COLO668 (cell line): ENCODE results near the gene LRRIQ3.
"Not testable (repeated sequence)": the region's sequence is repeated elsewhere in the genome, so short reads cannot be mapped to it uniquely, and the experiment has no call there.

Source experiments
- DNase-seq: peaks from one replicate; lab custom pipeline; 2025; ENCODE audit not compliant: unreplicated experiment; lab: John Stamatoyannopoulos, UW

The LRRIQ3 gene, protein sequence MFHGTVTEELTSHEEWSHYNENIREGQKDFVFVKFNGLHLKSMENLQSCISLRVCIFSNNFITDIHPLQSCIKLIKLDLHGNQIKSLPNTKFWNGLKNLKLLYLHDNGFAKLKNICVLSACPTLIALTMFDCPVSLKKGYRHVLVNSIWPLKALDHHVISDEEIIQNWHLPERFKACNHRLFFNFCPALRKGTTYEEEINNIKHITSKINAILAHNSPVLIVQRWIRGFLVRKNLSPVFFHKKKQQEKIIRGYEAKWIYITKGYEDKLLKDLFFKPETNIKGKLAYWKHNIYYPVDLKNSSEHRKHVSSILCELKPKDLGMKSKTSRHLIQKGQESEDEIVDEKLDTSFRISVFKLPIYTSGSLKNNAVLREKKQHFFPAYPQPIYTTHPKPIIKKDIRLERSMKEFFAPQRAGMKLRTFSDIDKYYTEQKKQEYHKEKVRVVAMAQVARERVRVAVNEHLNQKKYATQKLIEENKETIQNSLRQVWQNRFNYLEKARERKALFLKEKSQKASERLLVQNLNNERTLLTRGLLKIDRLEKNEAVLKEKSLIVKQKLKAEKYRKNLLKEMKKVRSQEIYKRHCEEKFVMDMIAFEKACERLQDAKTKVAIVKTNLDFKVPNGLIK

GRCh38 chr1:74197657-74198552 lies at the start of gene LRRIQ3, which contains the start of gene FPGT:
LRRIQ3 (minus strand) TSS chr1:74198176; CDS start chr1:74183684, 14,492 bp downstream.
FPGT (plus strand) TSS chr1:74198242; CDS start chr1:74198279, 37 bp downstream.
- DNase-seq, result peak; percentile 99

- DNase-seq, result no peak
These were observed 48.3 kb upstream of the LRRIQ3 start for GRCh38 chr1:74246315-74246714.

DNA sequence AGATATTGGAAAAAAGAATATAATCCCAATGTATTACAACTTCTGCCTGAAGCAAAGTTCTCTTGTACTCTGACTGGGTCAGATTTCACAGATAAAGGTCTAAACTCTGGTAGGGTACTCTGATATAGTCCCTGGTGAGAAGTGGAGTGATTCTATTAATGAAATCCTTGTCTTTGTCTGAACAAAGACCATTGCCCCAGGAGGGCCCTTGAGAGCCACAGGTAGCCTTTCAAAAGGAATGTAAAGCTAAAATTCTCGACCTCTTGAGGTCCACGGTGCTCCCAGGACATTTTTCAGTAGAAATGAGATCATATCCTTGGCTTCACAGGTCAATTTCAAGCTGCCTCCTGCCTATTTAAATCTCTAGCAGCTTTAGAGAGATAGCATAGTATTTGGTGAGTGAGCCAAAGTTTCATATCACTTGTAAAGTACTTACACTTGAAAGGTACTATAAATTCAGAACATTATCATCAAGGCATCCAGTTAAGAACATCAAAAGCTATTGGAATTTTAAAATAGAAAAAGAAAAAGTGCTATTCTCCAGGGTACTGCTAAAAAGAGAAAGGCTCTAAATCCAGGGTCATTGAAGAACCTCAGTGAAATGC lies 47.3 kb upstream of the LRRIQ3 start:
- no peak for DNase-seq

- DNase-seq, result no peak
These were observed 39.8 kb upstream of the LRRIQ3 start for GRCh38 chr1:74237787-74238186.

- DNase-seq, result no peak
These were observed 39.1 kb upstream of the LRRIQ3 start for GRCh38 chr1:74237035-74237434.

DNA sequence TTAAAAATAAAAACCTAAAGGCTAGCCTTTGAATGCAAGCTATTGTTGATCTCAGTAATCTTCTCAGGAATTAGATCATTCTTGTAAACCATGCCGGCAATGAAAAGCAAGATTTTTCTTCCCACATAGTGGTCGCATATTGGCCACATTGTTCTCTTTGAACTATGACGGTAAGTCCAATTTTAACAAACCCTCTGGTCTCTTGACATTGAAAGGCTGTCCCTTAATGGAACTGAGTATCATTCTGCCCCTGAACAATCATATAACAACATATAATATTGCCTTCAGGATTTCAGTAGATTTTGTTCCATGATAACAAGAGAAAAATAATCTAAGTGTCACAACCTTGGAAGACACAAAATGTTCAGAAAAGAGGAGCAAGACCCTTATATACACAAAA lies 38.5 kb upstream of the LRRIQ3 start:
- no peak for DNase-seq

DNA sequence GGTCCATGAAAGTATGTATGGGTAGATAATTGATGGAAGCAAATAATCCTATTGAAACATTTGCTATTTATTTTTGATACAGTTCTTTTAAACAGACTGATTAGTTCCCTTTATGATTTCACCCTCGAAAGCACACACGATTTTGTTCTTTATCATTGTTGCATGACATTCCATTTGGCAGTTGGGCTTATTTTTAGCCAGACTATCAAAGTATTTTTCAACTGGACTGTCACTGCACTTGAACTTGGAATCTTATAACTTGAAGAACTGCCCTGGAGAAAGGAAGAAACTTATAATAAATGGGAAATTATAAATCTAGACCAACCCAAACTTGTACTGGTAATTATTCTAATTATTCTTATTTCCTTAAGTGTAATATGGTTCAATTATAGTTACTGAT lies 37.2 kb upstream of the LRRIQ3 start, which contains the start of gene TNNI3K:
TSS of gene TNNI3K (plus strand) at position 235 of the 400 bp plus-strand sequence. CDS start at position 300, 65 bp downstream.
- no peak for DNase-seq

GRCh38 chr1:74223453-74223852 lies 25.5 kb upstream of the LRRIQ3 start:
- DNase-seq, result no peak

DNA sequence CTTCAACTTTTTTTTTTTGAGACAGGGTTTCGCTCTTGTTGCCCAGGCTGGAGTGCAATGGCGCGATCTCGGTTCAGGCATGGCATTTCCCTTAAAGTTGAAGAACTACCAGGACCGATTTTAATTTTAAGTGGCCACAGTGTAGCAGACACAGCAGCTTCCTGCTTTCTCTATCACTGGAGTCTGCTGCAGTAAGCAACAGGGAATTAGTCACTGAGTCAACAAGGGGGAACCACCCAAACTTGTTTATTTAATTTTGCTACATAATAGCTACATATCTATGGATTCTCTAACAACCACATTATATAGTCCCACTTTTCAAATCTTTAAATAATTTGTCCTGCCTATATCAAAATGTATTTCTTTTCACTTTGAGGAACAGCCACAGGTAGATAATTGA lies 24.7 kb upstream of the LRRIQ3 start:
- DNase-seq, result no peak

DNA sequence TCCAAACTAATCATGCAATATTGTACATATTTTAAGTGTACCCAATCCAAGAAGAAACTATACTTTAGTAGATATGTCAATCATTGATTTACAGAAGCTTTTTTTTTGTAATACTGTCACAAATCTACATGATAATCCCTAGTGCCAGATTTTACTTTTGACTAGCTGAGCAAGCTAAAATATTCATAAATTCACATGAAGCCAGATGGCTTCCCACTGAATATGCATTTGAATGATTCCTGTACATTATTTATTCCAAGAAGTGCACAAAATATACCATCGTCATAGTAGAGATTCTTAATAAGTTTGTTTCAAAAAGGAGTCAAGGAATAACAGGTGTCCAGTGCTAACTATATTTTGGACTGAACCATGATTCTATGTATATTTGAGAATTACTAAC lies 17.3 kb upstream of the LRRIQ3 start:
- no peak for DNase-seq

DNA sequence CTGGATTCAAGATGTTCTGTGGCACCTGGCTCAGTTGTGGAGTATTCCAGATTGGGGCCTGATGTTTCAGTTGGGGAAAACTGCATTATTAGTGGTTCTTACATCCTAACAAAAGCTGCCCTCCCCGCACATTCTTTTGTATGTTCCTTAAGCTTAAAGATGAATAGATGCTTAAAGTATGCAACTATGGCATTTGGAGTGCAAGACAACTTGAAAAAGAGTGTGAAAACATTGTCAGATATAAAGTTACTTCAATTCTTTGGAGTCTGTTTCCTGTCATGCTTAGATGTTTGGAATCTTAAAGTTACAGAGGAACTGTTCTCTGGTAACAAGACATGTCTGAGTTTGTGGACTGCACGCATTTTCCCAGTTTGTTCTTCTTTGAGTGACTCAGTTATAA lies 7.3 kb upstream of the LRRIQ3 start:
- DNase-seq, result no peak

DNA sequence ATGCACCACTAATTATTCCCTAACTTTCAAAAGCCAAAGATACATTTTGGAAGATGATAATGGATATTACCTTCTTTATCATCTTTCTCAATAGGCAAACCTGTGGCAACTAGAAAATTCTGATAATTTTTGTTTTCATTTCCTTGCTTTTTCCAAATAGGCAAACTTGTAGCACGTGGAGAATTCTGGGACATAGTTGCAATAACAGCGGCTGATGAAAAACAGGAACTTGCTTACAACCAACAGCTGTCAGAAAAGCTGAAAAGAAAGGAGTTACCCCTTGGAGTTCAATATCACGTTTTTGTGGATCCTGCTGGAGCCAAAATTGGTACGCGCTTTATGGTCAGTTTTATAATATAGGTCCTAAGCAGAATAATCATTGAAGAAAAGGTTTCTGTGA lies 1.5 kb upstream of the LRRIQ3 start:
- no peak for DNase-seq

DNA sequence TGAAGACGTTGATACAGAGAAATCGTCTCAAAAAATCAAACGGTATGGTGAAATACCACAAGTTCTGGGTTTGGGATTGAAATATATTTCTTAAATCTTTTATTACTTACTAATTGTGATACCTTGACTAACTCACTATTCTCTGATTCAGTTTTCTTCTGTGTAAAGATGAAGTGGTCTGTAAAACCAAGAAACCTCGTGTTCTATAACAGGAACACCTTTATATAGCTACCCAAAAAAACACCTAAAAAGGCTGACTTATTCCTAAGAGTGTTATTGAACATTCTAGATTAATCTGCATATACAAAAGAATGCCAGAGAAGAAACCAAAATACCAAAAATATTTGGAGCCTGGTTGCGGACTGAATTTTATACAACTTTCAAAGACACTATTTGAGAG lies 721 bp downstream of the LRRIQ3 start:
- DNase-seq, result no peak

DNA sequence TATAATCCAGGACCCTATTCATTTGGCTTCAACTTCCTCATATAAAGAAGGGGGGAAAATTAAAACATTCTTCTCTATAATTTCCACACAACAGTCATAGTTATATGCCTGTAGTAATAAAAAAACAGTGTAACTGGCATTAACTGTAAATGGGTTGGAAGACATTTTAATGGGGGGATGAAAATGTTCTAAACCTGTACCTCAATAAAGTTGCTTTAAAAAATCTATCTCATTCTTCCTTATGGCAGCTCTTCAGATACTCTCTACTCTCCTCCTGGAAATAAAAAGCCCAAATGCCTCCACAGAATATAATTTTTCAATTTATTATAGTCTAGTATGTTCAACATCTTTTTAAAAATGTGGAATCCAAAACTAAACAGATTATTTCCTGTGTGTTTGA lies 2.6 kb downstream of the LRRIQ3 start:
- DNase-seq, result no peak

DNA sequence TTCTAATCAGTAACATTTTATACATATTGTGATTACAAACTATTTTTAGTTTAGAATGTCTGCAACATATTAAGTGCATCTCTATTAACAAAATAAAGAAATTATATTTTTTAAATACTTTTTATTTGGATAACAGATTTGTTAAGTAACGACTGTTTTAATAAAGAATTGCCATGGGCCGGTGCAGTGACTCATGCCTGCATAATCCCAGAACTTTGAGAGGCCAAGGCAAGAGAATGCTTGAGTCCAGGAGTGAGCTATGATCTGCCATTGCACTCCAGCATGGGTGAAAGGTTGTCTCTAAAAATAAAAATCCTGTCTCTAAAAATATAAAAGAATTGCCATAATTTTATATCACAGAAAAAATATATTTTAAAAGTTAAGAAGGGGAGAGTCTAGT lies 4.1 kb downstream of the LRRIQ3 start:
- DNase-seq, result no peak

GRCh38 chr1:74180490-74180889 lies 17.5 kb downstream of the LRRIQ3 start:
- DNase-seq, result no peak

- DNase-seq, result not testable (repeated sequence)
These were observed 23.6 kb downstream of the LRRIQ3 start for GRCh38 chr1:74174423-74174822.

- no peak for DNase-seq
These were observed 35.6 kb downstream of the LRRIQ3 start for GRCh38 chr1:74162333-74162732.

DNA sequence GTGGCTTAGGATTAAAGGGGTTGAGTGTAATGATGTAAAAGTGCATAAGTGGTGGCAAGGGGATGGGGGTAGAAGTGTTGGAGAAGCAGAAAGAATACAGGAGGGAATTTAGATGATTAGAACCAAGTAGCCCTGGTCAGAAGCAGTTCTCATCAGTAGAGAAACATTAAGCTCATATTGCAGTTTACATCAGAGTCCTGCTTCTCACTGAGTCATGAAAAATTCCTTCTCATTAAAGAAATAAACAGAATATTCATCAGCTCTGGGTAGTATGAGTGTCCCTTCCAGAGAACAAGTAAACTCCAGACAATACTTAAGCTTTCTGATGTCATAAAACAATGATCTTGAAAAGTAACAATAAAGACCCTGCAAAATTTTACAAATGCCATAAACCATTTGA lies 36.5 kb downstream of the LRRIQ3 start:
- DNase-seq, result no peak

GRCh38 chr1:74160046-74160445 lies 37.9 kb downstream of the LRRIQ3 start:
- DNase-seq, result no peak

GRCh38 chr1:74145086-74145485 lies 52.9 kb downstream of the LRRIQ3 start:
- no peak for DNase-seq
